Breast epithelium (tissue), 3 donors: ENCODE results near the gene ZNF726.

ENCODE experiments used
- CTCF ChIP-seq, 3 donors: fragments of 450-650 bp; IDR thresholded peaks; one replicate each; pipeline ENCODE4 v1.5.1; 2016 to 2017; ENCODE audit warnings: antibody characterized with exemption in 3 of 3, mild to moderate bottlenecking in 3 of 3, moderate library complexity in 3 of 3
- POLR2AphosphoS5 ChIP-seq, 3 donors: sonication (generic); formaldehyde crosslinking; IDR thresholded peaks; one replicate each; pipeline ENCODE4 v1.6.1; 2017; ENCODE audit warnings: antibody characterized with exemption in 3 of 3

- TF ChIP-seq POLR2AphosphoS5 (IDR thresholded peaks at IDR 0.05) (no peak), CTCF (IDR thresholded peaks at IDR 0.05) (no peak)
Measured at GRCh38 chr19:23904406-23904805, 10.3 kb upstream of the ZNF726 start.
